GM12874 (cell line): Measurements from ENCODE around the gene ZRANB1.
A peak's percentile ranks its signal among the peaks of the same experiment; 100 is the strongest.

Source experiments
- CTCF ChIP-seq: IDR thresholded peaks from 2 replicates; pipeline ENCODE4 v1.5.1; 2011; ENCODE audit warnings: low read depth, mild to moderate bottlenecking, control low read depth, low read length, moderate library complexity; ENCODE audit not compliant: insufficient read depth

The ZRANB1 gene

GRCh38 chr10:124990671-124991625 lies 49.0 kb downstream of the ZRANB1 start:
- no peak for TF ChIP-seq CTCF

GRCh38 chr10:124991835-124992234 lies 49.9 kb downstream of the ZRANB1 start:
- no peak for TF ChIP-seq CTCF

- peak; percentile 56; the same call in 1 of the 2 replicates for TF ChIP-seq CTCF
Observed at GRCh38 chr10:124992462-124993344, 50.8 kb downstream of the ZRANB1 start.

GRCh38 chr10:124993345-124993708 lies 51.4 kb downstream of the ZRANB1 start:
- TF ChIP-seq CTCF = no peak

GRCh38 chr10:124993736-124994451 lies 52.0 kb downstream of the ZRANB1 start:
- no peak for TF ChIP-seq CTCF

GRCh38 chr10:124994573-124995473 lies 52.9 kb downstream of the ZRANB1 start:
- no peak for TF ChIP-seq CTCF
